HG03097 (cell line): ENCODE data around the gene CCDC158.
"Not testable (repeated sequence)": the region's sequence is repeated elsewhere in the genome, so short reads cannot be mapped to it uniquely, and the experiment has no call there.

Experiments
- ATAC-seq: cut with Tn5 transposase; IDR thresholded peaks from one replicate; pipeline ENCODE4 v1.9.1; 2021; ENCODE audit not compliant: unreplicated experiment, low FRiP score

The CCDC158 gene

DNA sequence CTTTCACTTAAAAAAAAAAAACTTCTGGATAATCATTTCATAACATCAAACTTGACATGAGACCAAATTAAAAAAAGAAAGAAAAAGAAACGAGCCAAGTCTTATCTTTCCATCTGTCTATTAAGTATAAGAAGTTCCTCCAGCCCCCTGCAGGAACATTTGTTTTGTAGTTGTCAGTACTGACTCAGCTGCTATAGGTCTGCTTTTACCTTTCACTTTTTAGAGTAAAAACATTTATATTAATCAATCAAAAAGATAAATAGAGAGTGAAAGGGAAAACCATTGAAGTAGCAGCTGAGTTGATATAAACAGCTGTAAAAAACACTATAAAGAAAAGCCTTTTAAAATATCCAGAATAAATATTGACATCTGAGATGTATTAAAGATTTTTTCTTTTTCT lies 46.1 kb downstream of the CCDC158 start:
- ATAC-seq = no peak

DNA sequence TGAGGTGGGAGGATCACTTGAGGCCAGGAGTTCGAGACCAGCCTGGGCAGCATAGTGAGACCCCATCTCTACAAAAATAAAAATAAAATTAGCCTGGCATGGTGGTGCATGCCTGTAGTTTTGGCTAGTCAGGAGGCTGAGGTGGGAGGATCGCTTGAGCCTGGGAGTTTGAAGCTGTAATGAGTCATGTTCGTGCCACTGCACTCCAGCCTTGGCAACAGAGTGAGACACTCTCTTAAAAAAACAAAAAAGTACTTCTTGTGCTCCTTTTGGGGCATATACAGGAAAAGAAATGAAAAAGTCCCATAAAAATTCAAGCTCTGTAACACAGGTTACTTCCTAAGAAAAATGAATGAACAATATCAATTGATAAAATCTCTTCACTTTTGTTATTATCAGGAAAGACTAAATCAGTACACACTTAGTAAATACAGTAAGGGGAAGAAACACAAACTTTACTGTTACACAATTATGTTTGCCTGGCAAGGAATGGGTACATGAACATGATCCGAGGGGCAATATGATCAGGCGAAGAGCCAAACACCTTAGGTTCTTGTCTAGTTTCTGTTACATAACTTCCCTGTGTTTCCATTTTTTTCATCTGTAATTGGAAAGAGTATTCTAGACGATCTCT lies 46.9 kb downstream of the CCDC158 start:
- no peak for ATAC-seq

DNA sequence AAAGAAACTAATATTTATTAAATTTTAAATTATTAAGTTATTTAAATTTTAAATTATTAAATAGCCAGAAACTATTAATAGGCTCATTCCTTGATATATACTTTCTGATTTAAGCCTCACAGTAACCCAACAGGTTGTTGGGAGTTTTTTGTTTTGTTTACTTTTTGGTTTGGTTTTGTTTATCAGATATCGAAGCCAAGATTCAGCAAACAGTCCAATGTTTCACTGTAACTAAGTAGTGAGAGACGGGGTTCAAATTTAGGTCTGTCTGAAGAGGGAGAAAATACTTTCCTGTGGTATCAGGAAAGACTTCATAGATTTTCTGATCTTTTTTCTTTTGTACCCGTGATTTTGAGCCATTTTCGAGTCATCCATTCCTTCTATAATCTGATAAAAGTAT lies 54.2 kb downstream of the CCDC158 start:
- no peak for ATAC-seq

GRCh38 chr4:76365636-76366035 lies 55.3 kb downstream of the CCDC158 start:
- no peak for ATAC-seq

GRCh38 chr4:76364763-76365162 lies 56.2 kb downstream of the CCDC158 start:
- ATAC-seq = no peak

DNA sequence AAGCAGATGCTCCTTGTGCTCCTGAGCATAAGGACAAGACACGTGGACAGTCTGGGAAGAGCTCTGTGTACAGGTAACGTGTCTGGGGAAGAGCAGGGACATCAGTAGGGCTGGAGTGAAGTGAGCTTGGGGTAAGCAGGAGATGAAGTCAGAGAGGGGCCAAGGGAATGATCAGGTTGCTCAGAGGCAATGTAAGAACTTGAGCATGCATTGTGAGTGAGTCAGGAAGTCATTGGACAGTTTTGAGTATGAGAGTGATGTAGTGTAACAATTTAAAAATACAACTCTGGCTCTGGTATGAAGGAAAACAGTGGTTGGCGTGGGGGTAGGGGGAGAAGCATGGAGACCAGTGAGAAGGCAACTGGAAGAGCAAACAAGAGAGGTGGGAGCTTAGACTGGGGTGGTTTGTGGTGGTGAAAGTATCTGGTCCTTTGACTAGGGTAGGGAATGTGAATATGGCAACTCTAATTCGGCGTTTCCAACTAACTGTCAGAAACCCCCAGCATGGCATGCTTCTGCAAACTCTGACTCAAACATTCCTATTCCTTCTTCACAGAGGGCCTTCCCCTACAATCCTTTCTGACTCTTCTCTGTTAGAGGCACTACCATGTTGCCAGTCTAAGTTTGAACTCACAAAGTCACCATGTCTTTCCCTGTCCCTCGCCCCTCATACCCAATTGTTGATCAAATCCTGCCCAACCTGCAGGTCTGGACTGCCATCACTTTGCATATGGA lies 57.2 kb downstream of the CCDC158 start:
- ATAC-seq = no peak

DNA sequence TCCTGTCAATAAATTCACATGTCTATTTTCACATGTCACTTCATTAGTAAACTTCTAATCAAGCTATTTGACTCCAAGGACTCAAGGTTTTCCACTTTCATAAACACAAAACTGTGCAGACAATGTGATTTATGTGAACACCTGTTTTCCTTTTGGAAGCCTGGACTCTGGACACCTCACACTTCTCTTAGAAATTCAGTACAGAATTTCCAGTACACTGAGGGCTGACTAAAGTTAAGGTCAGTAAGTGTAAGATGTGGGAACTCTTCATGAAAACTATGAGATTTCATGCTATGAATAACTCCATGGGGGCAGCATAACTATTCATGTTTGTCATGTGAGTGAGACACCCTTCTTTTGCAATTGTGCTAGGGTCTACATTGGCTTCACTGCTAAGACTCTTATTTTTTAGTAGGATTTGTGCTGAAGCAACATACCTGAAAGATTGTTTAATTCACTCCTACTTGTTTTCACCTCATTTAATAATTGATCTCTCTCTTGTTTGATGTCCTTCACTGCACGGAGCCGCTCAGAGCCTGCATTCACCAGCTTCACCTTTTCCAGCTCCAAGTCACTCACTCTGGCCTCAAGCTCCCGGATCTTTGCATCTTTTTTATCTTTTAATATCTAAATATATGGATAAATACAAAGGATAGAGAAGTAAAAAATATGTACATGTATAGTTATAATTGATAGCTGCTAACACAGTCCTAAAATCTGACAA lies 59.1 kb downstream of the CCDC158 start:
- no peak for ATAC-seq

- ATAC-seq = not testable (repeated sequence)
These were observed 61.0 kb downstream of the CCDC158 start for GRCh38 chr4:76359881-76360466.

GRCh38 chr4:76357981-76358380 lies 63.0 kb downstream of the CCDC158 start:
- no peak for ATAC-seq

DNA sequence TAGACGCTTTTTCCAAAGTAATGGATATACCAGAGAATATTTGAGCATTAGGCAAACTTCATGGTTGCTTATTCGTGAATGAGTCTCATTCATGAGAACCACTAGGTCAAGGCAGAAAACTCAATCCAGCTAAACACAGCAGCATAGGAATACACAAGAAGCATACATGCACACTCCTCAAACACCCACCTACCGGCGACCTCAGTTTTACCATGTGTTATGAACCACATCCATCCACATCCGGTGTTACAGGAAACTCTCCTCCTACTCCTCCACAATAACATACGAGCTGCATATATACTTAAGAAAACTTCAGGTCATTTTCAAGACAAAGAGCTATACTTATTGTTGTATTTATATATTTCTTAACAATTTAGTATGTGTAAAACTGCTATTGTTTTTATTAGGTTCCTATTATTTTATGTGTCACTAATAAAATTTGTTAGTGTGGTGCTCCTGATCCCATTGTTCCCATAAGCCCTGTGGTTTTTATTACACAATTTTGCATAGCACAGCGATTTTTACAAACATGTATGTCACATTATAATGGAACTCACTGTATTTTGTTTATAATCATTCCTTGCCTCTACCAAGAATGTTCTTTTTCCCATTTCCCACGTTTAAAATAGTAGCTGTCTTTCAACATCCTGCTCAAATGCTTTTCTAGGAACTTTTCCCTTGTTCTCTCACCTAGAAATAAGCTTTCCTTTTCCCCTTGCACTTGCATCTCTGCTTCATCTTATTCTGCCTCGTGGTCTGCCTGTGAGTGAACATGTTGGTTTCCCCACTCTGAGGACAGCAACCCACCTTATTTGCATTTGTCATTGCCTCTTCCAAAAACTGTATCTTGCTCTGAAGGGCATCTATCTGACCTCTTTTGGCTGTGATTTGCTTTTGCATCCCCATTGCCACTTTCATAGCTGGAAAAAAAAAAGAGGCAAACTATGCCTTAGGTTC lies 66.1 kb downstream of the CCDC158 start:
- no peak for ATAC-seq

GRCh38 chr4:76342803-76343202 lies 78.1 kb downstream of the CCDC158 start:
- ATAC-seq = no peak

DNA sequence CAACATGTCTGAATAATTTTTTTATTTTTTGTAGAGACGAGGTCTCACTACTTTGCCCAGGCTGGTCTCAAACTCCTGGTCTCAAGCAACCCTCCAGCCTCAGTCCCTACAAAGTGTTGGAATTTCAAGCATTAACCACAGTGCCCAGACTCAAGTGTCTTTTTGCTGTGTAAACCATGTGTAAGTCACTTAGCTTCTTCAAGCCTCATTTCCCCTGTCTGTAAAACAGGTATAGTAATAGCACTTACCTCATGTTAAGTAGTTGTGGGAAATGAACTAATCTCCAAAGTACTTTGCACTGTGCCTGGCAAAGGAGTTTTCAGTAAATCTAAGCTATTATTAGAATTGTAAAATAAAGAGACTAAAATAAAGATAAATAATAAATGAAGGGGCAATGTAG lies 78.8 kb downstream of the CCDC158 start:
- no peak for ATAC-seq

- ATAC-seq = no peak
These were observed 79.9 kb downstream of the CCDC158 start for GRCh38 chr4:76341063-76341462.

DNA sequence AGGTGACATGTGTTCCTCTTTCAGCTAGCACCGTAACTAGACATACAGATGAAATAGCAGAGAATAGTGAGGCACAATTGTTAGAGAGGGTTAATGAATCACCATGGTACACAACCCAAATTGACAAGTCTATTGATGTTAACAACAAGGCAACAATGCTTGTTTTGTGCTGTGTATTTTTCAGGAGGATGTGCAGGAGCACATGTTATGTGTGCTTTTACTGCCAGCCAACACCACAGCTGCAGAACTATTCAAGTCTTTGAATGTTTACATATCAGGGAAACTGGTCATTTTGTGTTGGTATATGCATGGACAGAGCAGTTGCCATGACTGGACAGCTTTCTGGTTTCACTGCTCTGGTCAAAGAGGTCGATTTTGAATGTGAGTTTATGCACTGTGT lies 81.6 kb downstream of the CCDC158 start:
- no peak for ATAC-seq

- no peak for ATAC-seq
These were observed 86.1 kb downstream of the CCDC158 start for GRCh38 chr4:76334885-76335284.

DNA sequence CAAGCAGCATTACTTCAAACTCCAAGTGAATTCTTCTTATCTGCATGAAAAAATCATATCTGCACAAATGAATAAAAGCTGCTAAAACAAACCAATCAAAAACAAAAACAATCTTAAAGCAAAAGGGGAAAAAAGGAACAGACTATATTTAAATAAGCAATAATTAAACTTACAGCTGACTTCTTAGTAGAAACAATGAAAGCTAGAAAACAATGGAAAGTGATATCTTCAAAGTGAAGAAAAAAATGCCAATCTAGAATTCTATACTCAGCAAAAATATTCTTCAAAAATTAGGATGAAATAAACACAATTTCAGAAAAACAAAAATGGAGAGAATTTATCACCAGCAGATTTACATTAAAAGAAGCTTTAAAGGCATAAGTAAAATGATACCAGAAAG lies 94.4 kb downstream of the CCDC158 start:
- ATAC-seq = no peak

- no peak for ATAC-seq
These were observed 95.9 kb downstream of the CCDC158 start for GRCh38 chr4:76325072-76325471.

DNA sequence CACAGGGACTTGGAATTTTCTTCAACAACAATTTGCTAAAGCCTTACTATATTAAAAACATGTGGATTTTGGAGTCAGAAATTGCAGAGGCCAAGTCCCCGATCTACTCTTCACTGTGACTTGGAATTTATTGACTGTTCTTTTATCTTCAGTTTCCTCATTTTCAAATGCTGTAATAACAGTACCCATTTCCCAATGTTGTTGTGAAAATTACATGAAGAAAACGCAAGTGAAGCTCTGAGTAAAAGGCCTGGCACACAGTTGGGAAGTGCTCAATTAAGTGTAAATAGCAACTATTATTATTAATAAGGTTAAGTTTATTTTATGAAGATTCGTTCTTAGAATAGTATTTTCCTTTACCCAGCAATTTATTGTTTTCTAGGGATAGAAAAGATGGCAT lies 98.7 kb downstream of the CCDC158 start:
- ATAC-seq = no peak

DNA sequence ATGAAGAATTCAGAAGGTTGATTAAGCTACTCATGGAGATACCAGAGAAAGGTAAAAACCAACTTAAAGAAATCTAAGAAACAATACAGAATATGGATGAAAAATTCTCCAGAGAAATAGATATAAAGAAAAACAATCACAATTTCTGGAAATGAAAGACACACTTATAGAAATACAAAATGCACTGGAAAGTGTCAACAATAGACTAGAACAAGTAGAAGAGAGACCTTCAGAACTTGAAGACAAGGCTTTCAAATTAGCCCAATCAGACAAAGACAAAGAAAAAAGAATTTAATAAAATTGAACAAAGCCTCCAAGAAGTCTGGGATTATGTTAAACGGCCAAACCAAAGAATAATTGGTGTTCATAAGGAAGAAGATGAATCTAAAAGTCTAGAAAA lies 104.8 kb downstream of the CCDC158 start:
- ATAC-seq = no peak

- no peak for ATAC-seq
These were observed 105.5 kb downstream of the CCDC158 start for GRCh38 chr4:76315267-76315918.
